Endodermal cell (in vitro differentiated cells): Measurements from ENCODE around the gene SLC10A2. TPM values are rescaled to one million over a fixed set of nuclear protein-coding genes. Genes with fewer than 3 reads are reported as not detected.
A peak's percentile ranks its signal among the peaks of the same experiment; 100 is the strongest.
"Not testable (repeated sequence)": the region's sequence is repeated elsewhere in the genome, so short reads cannot be mapped to it uniquely, and the experiment has no call there.

ENCODE experiments used
- DNase-seq: peaks from one replicate; pipeline ENCODE4 v3.0.0-alpha.2; 2017
- H3K27ac ChIP-seq: 2 replicates; pipeline ENCODE4 v1.5.1; 2013; ENCODE audit warnings: mild to moderate bottlenecking, low read depth, low read length, moderate library complexity
- H3K27me3 ChIP-seq: 2 replicates; pipeline ENCODE4 v1.6.1; 2013; ENCODE audit warnings: mild to moderate bottlenecking, low read length, moderate library complexity; ENCODE audit not compliant: insufficient read depth, control insufficient read depth, poor library complexity, severe bottlenecking
- H3K36me3 ChIP-seq: 2 replicates; pipeline ENCODE4 v1.7.0; 2013; ENCODE audit warnings: mild to moderate bottlenecking, low read length, moderate library complexity; ENCODE audit not compliant: control insufficient read depth, insufficient read depth
- H3K4me1 ChIP-seq: one replicate; pipeline ENCODE4 v1.7.0; 2013; ENCODE audit warnings: low read length; ENCODE audit not compliant: control insufficient read depth, insufficient read depth
- H3K4me3 ChIP-seq: 2 replicates; pipeline ENCODE4 v1.5.1; 2013; ENCODE audit warnings: mild to moderate bottlenecking, low read length, moderate library complexity
- H3K9ac ChIP-seq: 2 replicates; pipeline ENCODE4 v1.6.1; 2013; ENCODE audit warnings: mild to moderate bottlenecking, low read length, moderate library complexity; ENCODE audit not compliant: poor library complexity, severe bottlenecking; ENCODE audit errors: extremely low read depth
- H3K9me3 ChIP-seq: 2 replicates; pipeline ENCODE4 v1.6.1; 2013; ENCODE audit warnings: mild to moderate bottlenecking, low read length, moderate library complexity; ENCODE audit not compliant: control insufficient read depth
- H3K27ac Mint-ChIP-seq: 2 replicates; pipeline ENCODE4 v1.8.0; 2020; ENCODE audit warnings: mixed read lengths
- H3K27me3 Mint-ChIP-seq: 2 replicates; pipeline ENCODE4 v1.8.0; 2021; ENCODE audit warnings: mild to moderate bottlenecking, mixed read lengths; ENCODE audit not compliant: insufficient read depth
- H3K36me3 Mint-ChIP-seq: 2 replicates; pipeline ENCODE4 v1.8.0; 2020; ENCODE audit warnings: low read depth, mixed read lengths
- H3K4me1 Mint-ChIP-seq: 2 replicates; pipeline ENCODE4 v1.8.0; 2020; ENCODE audit warnings: mixed read lengths
- H3K4me3 Mint-ChIP-seq: 2 replicates; pipeline ENCODE4 v1.8.0; 2020; ENCODE audit warnings: mild to moderate bottlenecking, moderate library complexity, mixed read lengths
- H3K9me3 Mint-ChIP-seq: 2 replicates; pipeline ENCODE4 v1.8.0; 2020; ENCODE audit warnings: mild to moderate bottlenecking, mixed read lengths
- WGBS, 2 experiments: methylation state at CpG; one replicate each; pipeline versions ENCODE4 v1.1.5 to v1.1.7; 2013; ENCODE audit warnings: missing lambda C conversion rate in 2 of 2, mixed read lengths in 1 of 2; ENCODE audit not compliant: insufficient coverage in 1 of 2, insufficient read length in 1 of 2; 5-methylcytosine and 5-hydroxymethylcytosine counted together
- long read RNA-seq, 4 experiments: library from polyadenylated mRNA in 2 of 4; library from RNA in 1 of 4; library from capped mRNA in 1 of 4; stranded (forward) in 3 of 4; unstranded in 1 of 4; transcript quantifications; one replicate each; pipeline ENCODE4 v2.0.0, GENCODE V29; 2020 to 2021; ENCODE audit warnings: inconsistent platforms in 1 of 4
- polyA plus RNA-seq, 2 experiments: library from polyadenylated mRNA; stranded (reverse); fragments of 50-300 nt; gene quantifications; one replicate each; pipeline ENCODE4 v1.2.3, GENCODE V29; 2013
- total RNA-seq, 2 donors: library from RNA; stranded (reverse); fragmentation: NEBNext Ultra II Directional in 1 of 2; extraction: Animal tissue kit (Norgen Biotek cat#: 25700) in 1 of 2; gene quantifications; 2 replicates in 1 of 2; 3 replicates in 1 of 2; pipeline ENCODE4 v1.2.1, GENCODE V29; 2021
- TF ChIP-seq, protein P1 (sequence below): fragments of 200-600 bp; sonication (generic); conservative IDR thresholded peaks from 2 replicates; pipeline ENCODE4 v1.5.0; 2021; ENCODE audit warnings: antibody characterized with exemption, mild to moderate bottlenecking

Gene SLC10A2, protein sequence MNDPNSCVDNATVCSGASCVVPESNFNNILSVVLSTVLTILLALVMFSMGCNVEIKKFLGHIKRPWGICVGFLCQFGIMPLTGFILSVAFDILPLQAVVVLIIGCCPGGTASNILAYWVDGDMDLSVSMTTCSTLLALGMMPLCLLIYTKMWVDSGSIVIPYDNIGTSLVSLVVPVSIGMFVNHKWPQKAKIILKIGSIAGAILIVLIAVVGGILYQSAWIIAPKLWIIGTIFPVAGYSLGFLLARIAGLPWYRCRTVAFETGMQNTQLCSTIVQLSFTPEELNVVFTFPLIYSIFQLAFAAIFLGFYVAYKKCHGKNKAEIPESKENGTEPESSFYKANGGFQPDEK
- not detected for total RNA-seq
- not detected for polyA plus RNA-seq (2013, experiment 1 of 2)
- polyA plus RNA-seq (2013, experiment 2 of 2), result not detected
- long read RNA-seq, experiment 1, result 0 reads
- long read RNA-seq, experiment 2, result 0 reads
- long read RNA-seq, experiment 3, result 0 reads
- long read RNA-seq, experiment 4, result 0 reads

GRCh38 chr13:103066079-103066780 lies at the start of gene SLC10A2:
TSS of gene SLC10A2 (minus strand) at chr13:103066417. CDS start at chr13:103066249, 168 bp downstream.
- Mint-ChIP-seq H3K27ac (no peak within 1 kb of the TSS), H3K4me1 (peaks cover 26% of the 10 kb centered on the region), H3K27me3 (no peaks in the 10 kb centered on the region), H3K9me3 (no peaks in the 10 kb centered on the region), H3K4me3 (no peak within 1 kb of the TSS), H3K36me3 (no peaks in the 10 kb centered on the region)
- Histone ChIP-seq H3K36me3 (no peaks in the 10 kb centered on the region), H3K27ac (peak within 1 kb of the TSS; percentile 48), H3K9ac (no peak within 1 kb of the TSS), H3K9me3 (no peaks in the 10 kb centered on the region), H3K27me3 (no peaks in the 10 kb centered on the region), H3K4me1 (no peaks in the 10 kb centered on the region), H3K4me3 (no peak within 1 kb of the TSS)
- 77 to 80% methylated on average over 5 to 9 of the region's 9 CpGs for WGBS, 2 experiments
- TF ChIP-seq, protein P1, sequence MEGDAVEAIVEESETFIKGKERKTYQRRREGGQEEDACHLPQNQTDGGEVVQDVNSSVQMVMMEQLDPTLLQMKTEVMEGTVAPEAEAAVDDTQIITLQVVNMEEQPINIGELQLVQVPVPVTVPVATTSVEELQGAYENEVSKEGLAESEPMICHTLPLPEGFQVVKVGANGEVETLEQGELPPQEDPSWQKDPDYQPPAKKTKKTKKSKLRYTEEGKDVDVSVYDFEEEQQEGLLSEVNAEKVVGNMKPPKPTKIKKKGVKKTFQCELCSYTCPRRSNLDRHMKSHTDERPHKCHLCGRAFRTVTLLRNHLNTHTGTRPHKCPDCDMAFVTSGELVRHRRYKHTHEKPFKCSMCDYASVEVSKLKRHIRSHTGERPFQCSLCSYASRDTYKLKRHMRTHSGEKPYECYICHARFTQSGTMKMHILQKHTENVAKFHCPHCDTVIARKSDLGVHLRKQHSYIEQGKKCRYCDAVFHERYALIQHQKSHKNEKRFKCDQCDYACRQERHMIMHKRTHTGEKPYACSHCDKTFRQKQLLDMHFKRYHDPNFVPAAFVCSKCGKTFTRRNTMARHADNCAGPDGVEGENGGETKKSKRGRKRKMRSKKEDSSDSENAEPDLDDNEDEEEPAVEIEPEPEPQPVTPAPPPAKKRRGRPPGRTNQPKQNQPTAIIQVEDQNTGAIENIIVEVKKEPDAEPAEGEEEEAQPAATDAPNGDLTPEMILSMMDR, result no peak
- DNase-seq, result no peak

DNA sequence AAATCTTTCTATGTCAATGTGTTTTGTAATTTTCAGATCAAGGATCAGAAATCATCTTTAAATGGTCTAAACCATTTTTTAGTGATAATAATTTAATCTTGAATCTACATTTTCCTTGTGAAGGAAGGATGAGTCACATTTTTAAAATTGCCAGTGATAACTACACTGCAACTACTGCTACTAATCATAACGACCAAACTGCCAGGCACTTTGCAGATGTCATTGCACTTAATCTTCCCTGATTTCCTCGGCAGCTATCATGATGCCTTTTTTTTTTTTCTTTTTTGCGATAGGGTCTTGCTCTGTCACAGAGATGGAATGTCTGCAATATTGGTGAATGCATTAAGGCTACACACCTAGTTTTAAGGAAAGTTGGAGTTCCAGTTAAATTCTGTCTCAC lies 41.4 kb upstream of the SLC10A2 start:
- Histone ChIP-seq H3K27ac (no peak overlapping the region), H3K4me1 (no peaks in the 10 kb centered on the region), H3K9me3 (no peaks in the 10 kb centered on the region), H3K36me3 (no peaks in the 10 kb centered on the region), H3K4me3 (no peak overlapping the region), H3K27me3 (no peaks in the 10 kb centered on the region), H3K9ac (no peak overlapping the region)
- no peak overlapping the region for H3K27ac Mint-ChIP-seq
- 91 to 94% methylated on average over 2 of the region's 3 CpGs for WGBS, 2 experiments
- H3K9me3 Mint-ChIP-seq, result no peaks in the 10 kb centered on the region
- H3K36me3 Mint-ChIP-seq, result no peaks in the 10 kb centered on the region
- DNase-seq, result no peak
- H3K4me1 Mint-ChIP-seq, result no peaks in the 10 kb centered on the region
- H3K27me3 Mint-ChIP-seq, result no peaks in the 10 kb centered on the region
- no peak overlapping the region for H3K4me3 Mint-ChIP-seq
- TF ChIP-seq, protein P1, result no peak

GRCh38 chr13:103104340-103104739 lies 38.1 kb upstream of the SLC10A2 start:
- Histone ChIP-seq H3K36me3 (no peaks in the 10 kb centered on the region), H3K9me3 (no peaks in the 10 kb centered on the region), H3K4me1 (no peaks in the 10 kb centered on the region), H3K27ac (no peak overlapping the region), H3K27me3 (no peaks in the 10 kb centered on the region), H3K4me3 (no peak overlapping the region), H3K9ac (no peak overlapping the region)
- Mint-ChIP-seq H3K4me1 (no peaks in the 10 kb centered on the region), H3K4me3 (no peak overlapping the region), H3K27ac (no peak overlapping the region), H3K36me3 (no peaks in the 10 kb centered on the region), H3K27me3 (no peaks in the 10 kb centered on the region), H3K9me3 (no peaks in the 10 kb centered on the region)
- TF ChIP-seq, protein P1, result no peak
- WGBS, 2 experiments, result 86 to 93% methylated on average over 1 to 5 of the region's 5 CpGs
- peak; percentile 64 for DNase-seq

DNA sequence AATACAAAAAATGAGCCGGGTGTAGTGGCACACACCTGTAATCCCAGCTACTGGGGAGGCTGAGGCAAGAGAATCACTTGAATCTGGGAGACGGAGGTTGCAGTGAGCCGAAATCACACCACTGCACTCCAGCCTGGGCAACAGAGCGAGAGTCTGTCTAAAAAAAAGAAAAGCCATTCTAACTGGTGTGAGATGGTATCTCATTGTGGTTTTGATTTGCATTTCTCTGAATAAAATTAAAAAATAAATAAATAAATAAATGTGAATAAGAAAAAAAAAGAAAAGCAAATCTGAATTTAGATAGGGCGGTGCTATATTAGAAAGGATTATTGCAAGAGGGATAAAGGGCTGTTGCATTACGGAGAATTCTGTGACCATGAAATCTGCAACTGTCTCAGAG lies 37.2 kb upstream of the SLC10A2 start:
- DNase-seq, H3K9me3 Mint-ChIP-seq, H3K4me1 Mint-ChIP-seq, H3K9me3 ChIP-seq, H3K36me3 Mint-ChIP-seq, H3K4me3 ChIP-seq, H3K27ac ChIP-seq, H3K36me3 ChIP-seq, H3K4me3 Mint-ChIP-seq, H3K4me1 ChIP-seq, H3K27me3 Mint-ChIP-seq, H3K9ac ChIP-seq, H3K27ac Mint-ChIP-seq, H3K27me3 ChIP-seq: not testable (repeated sequence)
- WGBS, 2 experiments, result 95 to 100% methylated on average over 5 to 6 of the region's 6 CpGs
